IPS DF 6.9 (cell line): ENCODE results near the gene DLGAP1.

Source experiments
- DNase-seq: peaks from one replicate; pipeline ENCODE4 v3.0.0-alpha.2; 2013; ENCODE audit warnings: low read depth, low spot score
- H3K27ac ChIP-seq: one replicate; pipeline ENCODE4 v1.5.1; 2013; ENCODE audit warnings: low read length, control low read depth
- H3K27me3 ChIP-seq: 2 replicates; pipeline ENCODE4 v1.6.1; 2013; ENCODE audit warnings: mild to moderate bottlenecking, low read length; ENCODE audit not compliant: control insufficient read depth, insufficient read depth
- H3K36me3 ChIP-seq: 2 replicates; pipeline ENCODE4 v1.6.1; 2013; ENCODE audit warnings: low read length; ENCODE audit not compliant: control insufficient read depth, insufficient read depth
- H3K4me1 ChIP-seq: 2 replicates; pipeline ENCODE4 v1.6.1; 2013; ENCODE audit warnings: low read length; ENCODE audit not compliant: control insufficient read depth, insufficient read depth
- H3K4me3 ChIP-seq: 2 replicates; pipeline ENCODE4 v1.5.1; 2013; ENCODE audit warnings: mild to moderate bottlenecking, low read length
- H3K9me3 ChIP-seq: 2 replicates; pipeline ENCODE4 v1.6.1; 2013; ENCODE audit warnings: low read length, inconsistent platforms; ENCODE audit not compliant: control insufficient read depth, insufficient read depth
- WGBS: extraction: QIAGEN DNeasy Blood & Tissue Kit; methylation state at CpG from one replicate; pipeline ENCODE4 v1.1.7; 2013; ENCODE audit warnings: mixed read lengths, missing lambda C conversion rate; ENCODE audit not compliant: insufficient read length, insufficient coverage; 5-methylcytosine and 5-hydroxymethylcytosine counted together

DLGAP1 gene

DNA sequence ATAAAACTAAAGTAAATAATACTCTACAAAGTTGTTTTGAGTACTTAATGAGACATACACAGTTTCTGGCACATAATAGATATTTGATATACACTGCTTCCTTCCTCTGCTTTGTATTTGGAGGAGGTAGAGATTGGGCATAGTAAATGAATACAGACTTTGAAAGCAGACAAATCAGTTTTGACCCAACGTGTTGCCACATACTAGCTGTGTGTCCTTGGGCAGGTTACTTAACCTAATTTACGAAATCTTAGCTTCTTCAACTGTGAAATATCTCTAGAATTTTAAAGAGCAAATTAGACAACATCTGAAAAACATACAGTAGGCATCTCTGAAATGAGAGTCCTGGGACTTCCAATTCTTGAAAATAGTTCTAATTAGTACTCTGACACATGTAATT is 579.7 kb downstream of the DLGAP1 start:
- WGBS: no CpG with 5 or more reads among the region's 2 CpGs
- no peak overlapping the region for H3K27ac ChIP-seq
- H3K36me3 ChIP-seq: peaks cover 8% of the 10 kb centered on the region; the same call in 1 of the 2 replicates
- H3K27me3 ChIP-seq: no peaks in the 10 kb centered on the region
- no peaks in the 10 kb centered on the region for H3K9me3 ChIP-seq
- no peak overlapping the region for H3K4me3 ChIP-seq
- H3K4me1 ChIP-seq: no peaks in the 10 kb centered on the region
- no peak for DNase-seq

DNA sequence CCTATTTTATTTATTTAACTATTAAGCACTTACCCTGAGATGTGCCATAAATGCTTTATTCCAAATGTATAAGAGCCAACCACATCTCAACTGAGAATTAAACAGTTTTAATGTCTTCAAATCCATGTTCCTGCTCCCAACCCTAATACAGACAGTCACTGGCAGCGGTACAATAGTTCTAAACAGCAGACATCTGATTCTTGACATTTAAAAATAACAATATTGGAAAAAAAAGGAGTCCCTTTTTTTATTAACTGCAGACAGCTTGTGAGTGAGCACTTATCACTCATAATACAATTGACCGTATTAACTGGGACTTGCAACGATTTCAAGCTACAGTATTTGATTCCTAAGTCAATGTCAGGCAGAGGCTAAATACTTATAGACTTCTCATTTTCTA is 580.5 kb downstream of the DLGAP1 start:
- Histone ChIP-seq H3K36me3 (peaks cover 7% of the 10 kb centered on the region; the same call in 1 of the 2 replicates), H3K27me3 (no peaks in the 10 kb centered on the region), H3K4me3 (no peak overlapping the region), H3K9me3 (no peaks in the 10 kb centered on the region), H3K4me1 (no peaks in the 10 kb centered on the region), H3K27ac (no peak overlapping the region)
- WGBS: no CpG with 5 or more reads among the region's 3 CpGs
- DNase-seq: no peak

DNA sequence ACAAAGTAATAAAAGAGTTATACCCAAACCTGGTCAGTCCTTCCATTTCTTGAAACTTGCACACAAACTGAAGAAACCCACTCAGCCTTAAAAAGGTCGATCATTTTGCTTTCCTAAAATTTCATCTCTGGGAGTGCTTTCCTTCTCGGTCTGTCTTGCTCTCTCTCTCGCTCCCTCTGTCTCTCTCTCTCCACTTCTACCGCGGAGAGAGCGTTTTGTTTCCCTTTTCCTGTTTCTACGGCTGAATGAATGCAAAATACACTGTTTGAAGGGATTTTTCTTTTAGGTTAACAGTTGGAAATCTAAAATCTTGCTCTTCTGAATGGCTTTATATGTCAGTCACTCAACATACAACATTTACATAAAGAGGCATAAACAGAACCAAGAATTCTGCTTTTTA is 581.0 kb downstream of the DLGAP1 start:
- DNase-seq: no peak
- peaks cover 2% of the 10 kb centered on the region; the same call in 1 of the 2 replicates for H3K36me3 ChIP-seq
- H3K4me3 ChIP-seq: no peak overlapping the region
- no peaks in the 10 kb centered on the region for H3K9me3 ChIP-seq
- WGBS: no CpG with 5 or more reads among the region's 7 CpGs
- H3K27me3 ChIP-seq: no peaks in the 10 kb centered on the region
- no peak overlapping the region for H3K27ac ChIP-seq
- no peaks in the 10 kb centered on the region for H3K4me1 ChIP-seq

DNA sequence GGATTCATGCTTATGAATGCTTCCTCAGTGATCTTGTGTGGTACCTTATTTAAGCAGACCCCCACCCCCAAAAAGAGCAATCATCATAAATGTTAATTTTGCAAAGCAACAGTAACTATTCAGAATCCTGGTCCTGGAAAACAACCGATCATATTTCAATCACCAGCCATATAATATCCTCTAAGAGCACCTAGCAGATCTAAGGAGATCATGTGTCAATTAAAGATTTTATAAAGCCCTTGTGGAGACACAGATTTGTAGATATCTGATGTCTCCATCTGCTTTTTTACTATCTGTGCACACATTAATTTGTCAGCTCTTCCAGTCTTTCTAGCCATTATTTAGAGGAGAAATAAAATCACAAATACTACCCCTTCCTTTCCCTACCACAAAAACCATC is 581.4 kb downstream of the DLGAP1 start:
- no CpG with 5 or more reads among the region's 1 CpG for WGBS
- Histone ChIP-seq H3K36me3 (no peaks in the 10 kb centered on the region), H3K27me3 (no peaks in the 10 kb centered on the region), H3K27ac (no peak overlapping the region), H3K9me3 (no peaks in the 10 kb centered on the region), H3K4me1 (no peaks in the 10 kb centered on the region), H3K4me3 (no peak overlapping the region)
- DNase-seq: no peak

DNA sequence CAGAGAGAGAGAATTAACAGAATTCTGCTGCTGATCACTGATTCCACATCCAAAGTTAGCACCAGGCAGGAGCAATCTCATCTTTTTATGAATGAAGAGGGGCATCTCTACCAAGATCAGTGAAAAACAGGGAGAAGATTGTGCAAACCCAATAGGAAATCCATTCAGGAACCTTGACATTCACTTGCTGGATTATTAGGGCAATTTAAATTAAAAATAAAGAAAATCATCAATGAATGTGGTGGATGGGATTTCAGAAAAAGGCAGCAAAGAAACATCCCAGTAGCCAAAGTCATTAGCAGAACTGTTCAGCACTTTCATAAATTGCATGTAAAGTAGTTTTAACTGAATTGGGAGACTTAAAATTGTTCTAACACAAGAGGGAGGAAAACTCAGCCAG is 581.9 kb downstream of the DLGAP1 start:
- Histone ChIP-seq H3K9me3 (no peaks in the 10 kb centered on the region), H3K36me3 (no peaks in the 10 kb centered on the region), H3K4me3 (no peak overlapping the region), H3K27me3 (no peaks in the 10 kb centered on the region), H3K4me1 (no peaks in the 10 kb centered on the region), H3K27ac (no peak overlapping the region)
- DNase-seq: no peak

DNA sequence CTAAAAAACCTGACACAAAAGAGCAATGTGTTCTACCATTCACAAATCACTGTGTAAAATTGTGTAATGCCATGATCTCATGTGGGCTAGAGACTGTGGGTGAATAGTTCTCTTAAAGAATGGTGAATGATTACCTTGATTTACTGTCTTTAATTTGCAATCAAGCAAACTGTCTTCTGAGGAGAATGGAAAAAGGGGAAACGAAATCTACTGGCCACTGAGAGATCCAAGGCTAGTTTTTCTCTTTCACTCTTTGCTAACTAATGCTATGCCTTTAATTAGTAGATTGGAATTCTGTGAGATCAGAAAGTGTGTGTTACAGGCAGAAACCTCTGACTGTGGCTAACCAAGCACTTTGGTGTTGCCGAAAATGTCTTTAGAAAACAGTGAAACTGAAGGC is 582.5 kb downstream of the DLGAP1 start:
- H3K9me3 ChIP-seq: no peaks in the 10 kb centered on the region
- no peak for DNase-seq
- no peaks in the 10 kb centered on the region for H3K36me3 ChIP-seq
- no peaks in the 10 kb centered on the region for H3K27me3 ChIP-seq
- no peak overlapping the region for H3K4me3 ChIP-seq
- WGBS: no CpG with 5 or more reads among the region's 2 CpGs
- no peak overlapping the region for H3K27ac ChIP-seq
- no peaks in the 10 kb centered on the region for H3K4me1 ChIP-seq

DNA sequence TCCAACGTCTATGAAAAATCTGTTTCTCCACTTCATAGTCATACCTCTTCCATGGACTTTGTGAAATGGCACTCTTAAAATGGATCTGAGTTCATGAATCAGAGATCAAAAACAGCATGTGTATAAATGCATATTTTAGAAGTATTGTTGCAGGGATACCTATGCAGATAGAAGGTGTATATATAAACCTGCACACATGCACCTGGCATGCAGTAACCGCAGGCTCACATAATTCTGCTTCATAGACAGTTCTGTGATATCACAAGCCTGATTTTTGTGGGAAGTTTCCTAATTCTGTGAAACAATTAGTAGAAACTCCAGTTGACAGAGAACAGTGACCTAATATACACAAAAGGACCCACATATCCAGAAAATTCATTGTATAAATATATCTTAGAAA is 583.4 kb downstream of the DLGAP1 start:
- H3K9me3 ChIP-seq: no peaks in the 10 kb centered on the region
- H3K27ac ChIP-seq: no peak overlapping the region
- no peak for DNase-seq
- no peaks in the 10 kb centered on the region for H3K36me3 ChIP-seq
- H3K4me3 ChIP-seq: no peak overlapping the region
- WGBS: no CpG with 5 or more reads among the region's 2 CpGs
- no peaks in the 10 kb centered on the region for H3K4me1 ChIP-seq
- H3K27me3 ChIP-seq: no peaks in the 10 kb centered on the region

DNA sequence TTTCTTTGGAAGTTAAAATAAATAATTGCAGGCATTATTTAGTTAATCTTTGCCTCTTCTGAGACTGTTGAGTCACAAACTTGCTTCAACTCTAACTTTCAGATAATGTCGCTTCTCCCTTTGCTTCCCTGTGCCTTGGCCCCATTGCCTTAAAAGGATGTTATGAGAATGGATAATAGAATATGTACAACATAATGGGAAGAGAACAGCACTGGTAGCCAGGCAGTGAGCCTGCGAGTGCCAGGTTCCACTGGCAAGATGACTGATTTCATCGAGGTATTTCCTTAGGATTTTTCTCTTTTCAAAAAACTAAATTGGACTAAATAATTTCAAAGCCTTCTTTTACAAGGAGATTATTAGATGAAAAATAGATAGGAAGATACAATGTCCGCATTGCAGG is 584.2 kb downstream of the DLGAP1 start:
- Histone ChIP-seq H3K4me3 (no peak overlapping the region), H3K27me3 (no peaks in the 10 kb centered on the region), H3K36me3 (no peaks in the 10 kb centered on the region), H3K27ac (no peak overlapping the region), H3K4me1 (no peaks in the 10 kb centered on the region), H3K9me3 (no peaks in the 10 kb centered on the region)
- DNase-seq: no peak
- WGBS: no CpG with 5 or more reads among the region's 4 CpGs

DNA sequence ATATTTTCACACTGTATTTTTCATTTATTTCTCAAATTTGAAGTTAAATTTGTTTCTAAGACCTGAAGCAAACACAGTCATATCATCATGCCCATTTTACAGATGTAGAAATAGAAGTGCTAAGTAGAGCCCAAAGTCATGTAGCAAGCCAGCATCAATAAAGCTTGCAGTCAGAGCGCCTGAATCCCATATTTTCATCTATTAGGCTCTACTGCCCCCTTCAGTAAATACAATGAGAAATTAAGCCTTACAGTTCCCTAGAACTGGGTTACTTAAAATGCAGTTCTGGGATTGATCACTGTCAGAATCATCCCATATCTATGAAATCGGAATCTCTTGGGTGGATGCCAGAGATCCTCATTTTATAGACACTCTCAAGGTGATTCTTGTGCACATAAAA is 585.3 kb downstream of the DLGAP1 start:
- no peak overlapping the region for H3K4me3 ChIP-seq
- H3K9me3 ChIP-seq: no peaks in the 10 kb centered on the region
- no peaks in the 10 kb centered on the region for H3K27me3 ChIP-seq
- no CpG with 5 or more reads among the region's 2 CpGs for WGBS
- no peaks in the 10 kb centered on the region for H3K4me1 ChIP-seq
- H3K27ac ChIP-seq: no peak overlapping the region
- DNase-seq: peak; percentile 18
- no peaks in the 10 kb centered on the region for H3K36me3 ChIP-seq

DNA sequence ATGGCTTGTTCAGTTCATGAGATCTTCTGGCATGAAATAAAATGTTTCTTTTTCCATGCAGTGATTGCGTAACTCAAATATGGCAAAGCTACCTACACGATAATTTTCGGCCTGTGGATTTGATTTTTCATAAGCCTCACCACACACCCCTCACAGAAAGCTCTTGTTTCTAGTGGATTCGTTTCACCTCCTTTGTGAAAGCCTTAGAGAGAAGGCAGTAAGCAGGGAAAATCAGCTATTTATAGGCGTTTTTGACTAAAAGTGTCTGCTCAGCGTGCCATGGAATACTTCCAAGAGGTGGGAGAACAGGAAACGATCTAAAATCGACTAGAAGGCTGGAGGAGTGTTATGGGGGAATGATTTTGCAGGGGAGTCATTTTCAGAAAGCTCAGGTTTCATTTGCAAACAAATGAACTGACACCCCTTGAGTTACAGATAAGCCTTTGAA is 587.2 kb downstream of the DLGAP1 start:
- H3K27me3 ChIP-seq: no peaks in the 10 kb centered on the region
- no peaks in the 10 kb centered on the region for H3K4me1 ChIP-seq
- no peaks in the 10 kb centered on the region for H3K36me3 ChIP-seq
- DNase-seq: no peak
- H3K9me3 ChIP-seq: no peaks in the 10 kb centered on the region
- WGBS: no CpG with 5 or more reads among the region's 8 CpGs
- H3K4me3 ChIP-seq: no peak overlapping the region
- H3K27ac ChIP-seq: no peak overlapping the region

DNA sequence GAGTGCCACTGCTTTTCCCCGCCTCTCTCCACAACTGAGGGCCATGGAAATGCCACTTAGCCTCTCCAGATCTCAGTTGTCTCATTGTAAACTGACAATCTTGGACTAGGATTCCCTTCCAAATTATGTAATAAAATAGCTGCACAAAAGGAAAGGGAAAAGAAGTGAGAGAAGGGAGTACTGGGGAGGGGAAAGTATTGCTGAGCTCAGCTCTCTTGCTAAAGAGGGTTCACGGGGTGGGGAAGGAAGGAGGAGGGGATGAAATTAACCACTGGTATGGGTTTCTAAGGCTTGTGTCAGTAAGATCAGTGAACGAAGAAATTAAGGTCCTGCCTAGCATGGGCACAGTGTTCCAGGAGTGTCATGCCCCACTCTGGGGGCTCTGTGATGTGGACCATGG is 587.9 kb downstream of the DLGAP1 start:
- Histone ChIP-seq H3K27ac (no peak overlapping the region), H3K4me3 (no peak overlapping the region), H3K9me3 (no peaks in the 10 kb centered on the region), H3K36me3 (no peaks in the 10 kb centered on the region), H3K4me1 (no peaks in the 10 kb centered on the region), H3K27me3 (no peaks in the 10 kb centered on the region)
- no peak for DNase-seq
- no CpG with 5 or more reads among the region's 3 CpGs for WGBS
